Endodermal cell (in vitro differentiated cells): ENCODE results near the gene PEAR1. TPM values are rescaled to one million over a fixed set of nuclear protein-coding genes. Genes with fewer than 3 reads are reported as not detected.

Experiments
- DNase-seq: peaks from one replicate; pipeline ENCODE4 v3.0.0-alpha.2; 2017
- H3K27ac ChIP-seq: 2 replicates; pipeline ENCODE4 v1.5.1; 2013; ENCODE audit warnings: mild to moderate bottlenecking, low read depth, low read length, moderate library complexity
- H3K27me3 ChIP-seq: 2 replicates; pipeline ENCODE4 v1.6.1; 2013; ENCODE audit warnings: mild to moderate bottlenecking, low read length, moderate library complexity; ENCODE audit not compliant: insufficient read depth, control insufficient read depth, poor library complexity, severe bottlenecking
- H3K36me3 ChIP-seq: 2 replicates; pipeline ENCODE4 v1.7.0; 2013; ENCODE audit warnings: mild to moderate bottlenecking, low read length, moderate library complexity; ENCODE audit not compliant: control insufficient read depth, insufficient read depth
- H3K4me1 ChIP-seq: one replicate; pipeline ENCODE4 v1.7.0; 2013; ENCODE audit warnings: low read length; ENCODE audit not compliant: control insufficient read depth, insufficient read depth
- H3K4me3 ChIP-seq: 2 replicates; pipeline ENCODE4 v1.5.1; 2013; ENCODE audit warnings: mild to moderate bottlenecking, low read length, moderate library complexity
- H3K9ac ChIP-seq: 2 replicates; pipeline ENCODE4 v1.6.1; 2013; ENCODE audit warnings: mild to moderate bottlenecking, low read length, moderate library complexity; ENCODE audit not compliant: poor library complexity, severe bottlenecking; ENCODE audit errors: extremely low read depth
- H3K9me3 ChIP-seq: 2 replicates; pipeline ENCODE4 v1.6.1; 2013; ENCODE audit warnings: mild to moderate bottlenecking, low read length, moderate library complexity; ENCODE audit not compliant: control insufficient read depth
- H3K27ac Mint-ChIP-seq: 2 replicates; pipeline ENCODE4 v1.8.0; 2020; ENCODE audit warnings: mixed read lengths
- H3K27me3 Mint-ChIP-seq: 2 replicates; pipeline ENCODE4 v1.8.0; 2021; ENCODE audit warnings: mild to moderate bottlenecking, mixed read lengths; ENCODE audit not compliant: insufficient read depth
- H3K36me3 Mint-ChIP-seq: 2 replicates; pipeline ENCODE4 v1.8.0; 2020; ENCODE audit warnings: low read depth, mixed read lengths
- H3K4me1 Mint-ChIP-seq: 2 replicates; pipeline ENCODE4 v1.8.0; 2020; ENCODE audit warnings: mixed read lengths
- H3K4me3 Mint-ChIP-seq: 2 replicates; pipeline ENCODE4 v1.8.0; 2020; ENCODE audit warnings: mild to moderate bottlenecking, moderate library complexity, mixed read lengths
- H3K9me3 Mint-ChIP-seq: 2 replicates; pipeline ENCODE4 v1.8.0; 2020; ENCODE audit warnings: mild to moderate bottlenecking, mixed read lengths
- WGBS, 2 experiments: methylation state at CpG; one replicate each; pipeline versions ENCODE4 v1.1.5 to v1.1.7; 2013; ENCODE audit warnings: missing lambda C conversion rate in 2 of 2, mixed read lengths in 1 of 2; ENCODE audit not compliant: insufficient coverage in 1 of 2, insufficient read length in 1 of 2; 5-methylcytosine and 5-hydroxymethylcytosine counted together
- total RNA-seq, 2 donors: library from RNA; stranded (reverse); fragmentation: NEBNext Ultra II Directional in 1 of 2; extraction: Animal tissue kit (Norgen Biotek cat#: 25700) in 1 of 2; gene quantifications; 2 replicates in 1 of 2; 3 replicates in 1 of 2; pipeline ENCODE4 v1.2.1, GENCODE V29; 2021
- TF ChIP-seq, protein P1 (sequence below): fragments of 200-600 bp; sonication (generic); conservative IDR thresholded peaks from 2 replicates; pipeline ENCODE4 v1.5.0; 2021; ENCODE audit warnings: antibody characterized with exemption, mild to moderate bottlenecking

PEAR1 gene
- total RNA-seq, 2 donors from 2014 or later = 0.29 to 0.53 TPM

DNA sequence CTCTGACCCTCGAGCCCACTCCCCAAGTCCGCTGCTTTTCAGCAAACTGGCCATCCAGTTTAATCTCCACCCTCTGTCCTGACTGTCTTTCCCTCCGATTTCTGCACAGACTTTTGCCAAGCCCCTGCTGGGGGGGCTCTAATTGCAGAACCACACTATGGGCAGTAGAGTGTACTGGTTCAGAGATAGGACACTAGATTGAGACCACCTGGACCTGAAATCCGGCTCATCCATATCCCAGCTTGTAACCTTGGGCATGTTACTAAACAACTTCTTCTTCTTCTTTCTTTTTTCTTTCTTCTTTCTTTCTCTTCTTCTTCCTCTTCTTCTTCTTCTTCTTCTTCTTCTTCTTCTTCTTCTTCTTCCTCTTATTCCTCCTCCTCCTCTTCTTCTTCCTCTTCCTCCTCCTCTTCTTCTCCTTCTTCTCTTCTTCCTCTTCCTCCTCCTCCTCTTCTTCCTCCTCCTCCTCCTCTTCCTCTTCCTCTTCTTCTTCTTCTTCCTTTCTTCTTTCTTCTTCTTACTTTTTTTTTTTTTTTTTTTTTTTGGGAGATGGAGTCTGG, 34.6 kb downstream of the PEAR1 start:
- Mint-ChIP-seq H3K9me3 (no peaks in the 10 kb centered on the region), H3K36me3 (no peaks in the 10 kb centered on the region), H3K27ac (no peak overlapping the region), H3K4me1 (peaks cover 10% of the 10 kb centered on the region), H3K4me3 (peak overlapping the region; percentile 49), H3K27me3 (peaks cover 81% of the 10 kb centered on the region)
- Histone ChIP-seq H3K27ac (no peak overlapping the region), H3K36me3 (no peaks in the 10 kb centered on the region), H3K27me3 (peaks cover 67% of the 10 kb centered on the region), H3K4me3 (no peak overlapping the region), H3K9ac (no peak overlapping the region), H3K9me3 (no peaks in the 10 kb centered on the region), H3K4me1 (no peaks in the 10 kb centered on the region)
- TF ChIP-seq, protein P1, sequence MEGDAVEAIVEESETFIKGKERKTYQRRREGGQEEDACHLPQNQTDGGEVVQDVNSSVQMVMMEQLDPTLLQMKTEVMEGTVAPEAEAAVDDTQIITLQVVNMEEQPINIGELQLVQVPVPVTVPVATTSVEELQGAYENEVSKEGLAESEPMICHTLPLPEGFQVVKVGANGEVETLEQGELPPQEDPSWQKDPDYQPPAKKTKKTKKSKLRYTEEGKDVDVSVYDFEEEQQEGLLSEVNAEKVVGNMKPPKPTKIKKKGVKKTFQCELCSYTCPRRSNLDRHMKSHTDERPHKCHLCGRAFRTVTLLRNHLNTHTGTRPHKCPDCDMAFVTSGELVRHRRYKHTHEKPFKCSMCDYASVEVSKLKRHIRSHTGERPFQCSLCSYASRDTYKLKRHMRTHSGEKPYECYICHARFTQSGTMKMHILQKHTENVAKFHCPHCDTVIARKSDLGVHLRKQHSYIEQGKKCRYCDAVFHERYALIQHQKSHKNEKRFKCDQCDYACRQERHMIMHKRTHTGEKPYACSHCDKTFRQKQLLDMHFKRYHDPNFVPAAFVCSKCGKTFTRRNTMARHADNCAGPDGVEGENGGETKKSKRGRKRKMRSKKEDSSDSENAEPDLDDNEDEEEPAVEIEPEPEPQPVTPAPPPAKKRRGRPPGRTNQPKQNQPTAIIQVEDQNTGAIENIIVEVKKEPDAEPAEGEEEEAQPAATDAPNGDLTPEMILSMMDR = peak; percentile 13
- WGBS, 2 experiments = 13 to 19% methylated on average over 3 to 4 of the region's 4 CpGs
- DNase-seq = no peak

DNA sequence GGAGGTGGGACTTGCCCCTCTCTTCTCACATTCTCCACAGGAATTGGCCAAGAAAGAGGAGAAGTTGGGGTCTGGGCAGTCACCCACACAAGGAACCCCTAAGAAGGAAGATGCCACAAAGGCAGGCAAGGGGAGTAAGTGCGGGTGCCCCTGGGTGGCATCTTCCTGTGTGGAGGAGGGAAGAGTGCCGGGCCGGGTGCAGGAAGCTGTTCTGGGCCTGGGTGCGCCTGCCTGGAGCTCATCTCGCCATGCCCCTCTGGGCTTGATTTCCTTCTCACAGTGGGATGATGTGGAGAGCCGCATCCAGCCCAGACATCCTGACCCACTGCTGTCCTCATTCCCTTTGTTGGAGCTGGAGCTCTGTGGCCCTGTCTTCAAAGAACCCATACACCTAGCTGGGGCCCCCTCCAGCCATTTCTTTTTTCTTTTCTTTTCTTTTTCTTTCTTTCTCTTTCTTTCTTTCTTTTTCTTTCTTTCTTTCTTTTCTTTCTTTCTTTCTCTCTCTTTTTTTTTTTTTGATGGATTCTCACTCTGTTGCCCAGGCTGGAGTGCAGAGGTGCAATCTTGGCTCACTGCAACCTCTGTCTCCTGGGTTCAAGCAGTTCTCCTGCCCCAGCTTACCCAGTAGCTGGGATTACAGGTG, 36.2 kb downstream of the PEAR1 start:
- Histone ChIP-seq H3K27ac (no peak overlapping the region), H3K36me3 (peaks cover 7% of the 10 kb centered on the region), H3K9ac (no peak overlapping the region), H3K4me1 (no peaks in the 10 kb centered on the region), H3K9me3 (no peaks in the 10 kb centered on the region), H3K4me3 (no peak overlapping the region), H3K27me3 (peaks cover 51% of the 10 kb centered on the region)
- no peak overlapping the region for H3K4me3 Mint-ChIP-seq
- H3K4me1 Mint-ChIP-seq = peaks cover 14% of the 10 kb centered on the region
- H3K9me3 Mint-ChIP-seq = no peaks in the 10 kb centered on the region
- TF ChIP-seq, protein P1 = no peak
- H3K27ac Mint-ChIP-seq = no peak overlapping the region
- no peak for DNase-seq
- H3K27me3 Mint-ChIP-seq = peaks cover 65% of the 10 kb centered on the region
- WGBS, 2 experiments = 80 to 84% methylated on average over 3 to 6 of the region's 6 CpGs
- H3K36me3 Mint-ChIP-seq = peaks cover 10% of the 10 kb centered on the region

- Histone ChIP-seq H3K9ac (no peak overlapping the region), H3K36me3 (peaks cover 13% of the 10 kb centered on the region), H3K9me3 (no peaks in the 10 kb centered on the region), H3K4me3 (no peak overlapping the region), H3K27me3 (peaks cover 43% of the 10 kb centered on the region), H3K4me1 (no peaks in the 10 kb centered on the region), H3K27ac (no peak overlapping the region)
- Mint-ChIP-seq H3K4me1 (peaks cover 14% of the 10 kb centered on the region), H3K27ac (no peak overlapping the region), H3K9me3 (no peaks in the 10 kb centered on the region), H3K4me3 (no peak overlapping the region), H3K36me3 (peaks cover 15% of the 10 kb centered on the region), H3K27me3 (peaks cover 57% of the 10 kb centered on the region)
- WGBS, 2 experiments = 30 to 65% methylated on average over 2 to 4 of the region's 4 CpGs
- TF ChIP-seq, protein P1 = no peak
- DNase-seq = peak; percentile 55
Measured at GRCh38 chr1:156930483-156930882, 37.0 kb downstream of the PEAR1 start.
